ENCODE results near the gene IRF9.

IRF9 gene

GRCh38 chr14:24126939-24127338, 34.1 kb upstream of the IRF9 start:
- Histone ChIP-seq H3K4me3 (ENCODE audit: low read depth, low read length) (no peak overlapping the region), H3K27ac (no peak overlapping the region), H3K27me3 (ENCODE audit: control insufficient read depth, insufficient read depth, low read length) (no peaks in the 10 kb centered on the region), H3K36me3 (ENCODE audit: control insufficient read depth, insufficient read depth, low read length) (no peaks in the 10 kb centered on the region), H3K4me1 (no peaks in the 10 kb centered on the region), H3K79me2 (no peaks in the 10 kb centered on the region), H3K4me2 (ENCODE audit: low read length) (no peak overlapping the region), H3K9ac (no peak overlapping the region), H2AFZ (no peak overlapping the region), H3K9me3 (ENCODE audit: control insufficient read depth, low read length) (no peaks in the 10 kb centered on the region)
- TF ChIP-seq CTCF (IDR thresholded peaks at IDR 0.05), result no peak

- TF ChIP-seq CTCF (IDR thresholded peaks at IDR 0.05), result no peak
- Histone ChIP-seq H2AFZ (no peak overlapping the region), H3K27ac (no peak overlapping the region), H3K36me3 (ENCODE audit: control insufficient read depth, insufficient read depth, low read length) (no peaks in the 10 kb centered on the region), H3K4me1 (no peaks in the 10 kb centered on the region), H3K9ac (no peak overlapping the region), H3K27me3 (ENCODE audit: control insufficient read depth, insufficient read depth, low read length) (no peaks in the 10 kb centered on the region), H3K79me2 (no peaks in the 10 kb centered on the region), H3K9me3 (ENCODE audit: control insufficient read depth, low read length) (no peaks in the 10 kb centered on the region), H3K4me3 (ENCODE audit: low read depth, low read length) (no peak overlapping the region), H3K4me2 (ENCODE audit: low read length) (no peak overlapping the region)
Observed at GRCh38 chr14:24127673-24128072, 33.4 kb upstream of the IRF9 start.

GRCh38 chr14:24129410-24129998, 31.6 kb upstream of the IRF9 start:
- H3K27ac ChIP-seq, result no peak overlapping the region
- H3K4me2 ChIP-seq (ENCODE audit: low read length), result no peak overlapping the region
- no peaks in the 10 kb centered on the region for H3K9me3 ChIP-seq (ENCODE audit: control insufficient read depth, low read length)
- no peak overlapping the region for H3K4me3 ChIP-seq (ENCODE audit: low read depth, low read length)
- H3K27me3 ChIP-seq (ENCODE audit: control insufficient read depth, insufficient read depth, low read length), result no peaks in the 10 kb centered on the region
- H3K36me3 ChIP-seq (ENCODE audit: control insufficient read depth, insufficient read depth, low read length), result no peaks in the 10 kb centered on the region
- no peak overlapping the region for H3K9ac ChIP-seq
- H3K4me1 ChIP-seq, result no peaks in the 10 kb centered on the region
- no peak for TF ChIP-seq CTCF (IDR thresholded peaks at IDR 0.05)
- H3K79me2 ChIP-seq, result no peaks in the 10 kb centered on the region
- H2AFZ ChIP-seq, result no peak overlapping the region

- H3K36me3 ChIP-seq (ENCODE audit: control insufficient read depth, insufficient read depth, low read length), result no peaks in the 10 kb centered on the region
- no peaks in the 10 kb centered on the region for H3K27me3 ChIP-seq (ENCODE audit: control insufficient read depth, insufficient read depth, low read length)
- peak within 1 kb of the TSS; percentile 11 for H3K27ac ChIP-seq
- H3K79me2 ChIP-seq, result no peaks in the 10 kb centered on the region
- no peaks in the 10 kb centered on the region for H3K9me3 ChIP-seq (ENCODE audit: control insufficient read depth, low read length)
- no peak for TF ChIP-seq CTCF (IDR thresholded peaks at IDR 0.05)
- H3K9ac ChIP-seq, result no peak within 1 kb of the TSS
- H3K4me2 ChIP-seq (ENCODE audit: low read length), result no peak within 1 kb of the TSS
- no peaks in the 10 kb centered on the region for H3K4me1 ChIP-seq
- H2AFZ ChIP-seq, result no peak within 1 kb of the TSS
- no peak within 1 kb of the TSS for H3K4me3 ChIP-seq (ENCODE audit: low read depth, low read length)
Observed at GRCh38 chr14:24130380-24130716, 30.7 kb upstream of the IRF9 start, which contains the start of gene FITM1. Gene FITM1, plus strand, starts transcription at chr14:24130659. Its CDS starts 905 bp downstream, at chr14:24131564.
